Stimulated activated CD8-positive, alpha-beta memory T cell treated with anti-CD3 and anti-CD28 coated beads, Interleukin-4, amount 100 ng/mL, for 1 hour (primary cell): ENCODE measurements around the gene POU2AF2.
"Not testable (repeated sequence)": the region's sequence is repeated elsewhere in the genome, so short reads cannot be mapped to it uniquely, and the experiment has no call there.

Experiments
- DNase-seq, 2 donors: peaks; one replicate each; pipeline ENCODE4 v3.0.0-alpha.2; 2020; ENCODE audit warnings: low read depth in 2 of 2, low spot score in 1 of 2

The POU2AF2 gene

GRCh38 chr11:111258046-111258445, 12.5 kb downstream of the POU2AF2 start:
- no peak for DNase-seq

- no peak for DNase-seq
Measured at GRCh38 chr11:111259896-111260295, 14.4 kb downstream of the POU2AF2 start.

- DNase-seq, result no peak
Measured at GRCh38 chr11:111260811-111261210, 15.3 kb downstream of the POU2AF2 start.

- no peak for DNase-seq
Measured at GRCh38 chr11:111264646-111265045, 19.1 kb downstream of the POU2AF2 start.

- no peak for DNase-seq
Measured at GRCh38 chr11:111265421-111265820, 19.9 kb downstream of the POU2AF2 start.

- DNase-seq, result not testable (repeated sequence)
Measured at GRCh38 chr11:111268303-111268702, 22.8 kb downstream of the POU2AF2 start.

- no peak for DNase-seq
Measured at GRCh38 chr11:111269146-111269868, 23.8 kb downstream of the POU2AF2 start.

GRCh38 chr11:111272420-111272819, 26.9 kb downstream of the POU2AF2 start:
- no peak for DNase-seq

GRCh38 chr11:111282562-111283075, 37.1 kb downstream of the POU2AF2 start:
- DNase-seq, result no peak

- DNase-seq, result no peak
Measured at GRCh38 chr11:111283945-111284481, 38.5 kb downstream of the POU2AF2 start.

- DNase-seq, result no peak
Measured at GRCh38 chr11:111285189-111286091, 39.9 kb downstream of the POU2AF2 start.

- no peak for DNase-seq
Measured at GRCh38 chr11:111291764-111292163, 46.2 kb downstream of the POU2AF2 start.

- DNase-seq, result not testable (repeated sequence)
Measured at GRCh38 chr11:111292408-111292807, 46.9 kb downstream of the POU2AF2 start.

- no peak for DNase-seq
Measured at GRCh38 chr11:111296196-111296595, 50.7 kb downstream of the POU2AF2 start.

GRCh38 chr11:111297696-111298095, 52.2 kb downstream of the POU2AF2 start:
- no peak for DNase-seq

GRCh38 chr11:111298413-111299100, 53.0 kb downstream of the POU2AF2 start, which contains the start of gene POU2AF3:
TSS of gene POU2AF3 (plus strand) at chr11:111298546. CDS start at chr11:111298582, 36 bp downstream.
- DNase-seq, result no peak

GRCh38 chr11:111299101-111300026, 53.8 kb downstream of the POU2AF2 start:
- DNase-seq, result no peak

- no peak for DNase-seq
Measured at GRCh38 chr11:111300569-111300968, 55.0 kb downstream of the POU2AF2 start.

GRCh38 chr11:111301004-111301841, 55.7 kb downstream of the POU2AF2 start:
- DNase-seq, result no peak
